SK-N-SH (cell line): Measurements from ENCODE around the gene MCM9.

Source experiments
- CTCF ChIP-seq: fragments of 200-600 bp; sonication (generic); IDR thresholded peaks from 2 replicates; pipeline ENCODE4 v1.6.1; 2017; ENCODE audit warnings: antibody characterized with exemption, mild to moderate bottlenecking, moderate library complexity
- FOSL2 ChIP-seq: IDR thresholded peaks from 2 replicates; pipeline ENCODE4 v1.4.0; 2012; ENCODE audit warnings: low read depth, mild to moderate bottlenecking, moderate library complexity, borderline replicate concordance
- MEF2A ChIP-seq: IDR thresholded peaks from 2 replicates; pipeline ENCODE4 v1.4.0; 2012; ENCODE audit warnings: low read depth, borderline replicate concordance

- TF ChIP-seq CTCF: no peak
- no peak for TF ChIP-seq FOSL2
- no peak for TF ChIP-seq MEF2A
Observed at GRCh38 chr6:118893064-118893806, 41.7 kb downstream of the MCM9 start.
